Stimulated activated CD8-positive, alpha-beta memory T cell treated with anti-CD3 and anti-CD28 coated beads, Interleukin-15, amount 100 ng/mL, for 48 hours (primary cell): ENCODE measurements around the gene RPRD1B.
"Not testable (repeated sequence)": the region's sequence is repeated elsewhere in the genome, so short reads cannot be mapped to it uniquely, and the experiment has no call there.

Experiments
- DNase-seq, 2 donors: peaks; one replicate each; pipeline ENCODE4 v3.0.0-alpha.2; 2020; ENCODE audit warnings: low read depth in 2 of 2

The RPRD1B gene

DNA sequence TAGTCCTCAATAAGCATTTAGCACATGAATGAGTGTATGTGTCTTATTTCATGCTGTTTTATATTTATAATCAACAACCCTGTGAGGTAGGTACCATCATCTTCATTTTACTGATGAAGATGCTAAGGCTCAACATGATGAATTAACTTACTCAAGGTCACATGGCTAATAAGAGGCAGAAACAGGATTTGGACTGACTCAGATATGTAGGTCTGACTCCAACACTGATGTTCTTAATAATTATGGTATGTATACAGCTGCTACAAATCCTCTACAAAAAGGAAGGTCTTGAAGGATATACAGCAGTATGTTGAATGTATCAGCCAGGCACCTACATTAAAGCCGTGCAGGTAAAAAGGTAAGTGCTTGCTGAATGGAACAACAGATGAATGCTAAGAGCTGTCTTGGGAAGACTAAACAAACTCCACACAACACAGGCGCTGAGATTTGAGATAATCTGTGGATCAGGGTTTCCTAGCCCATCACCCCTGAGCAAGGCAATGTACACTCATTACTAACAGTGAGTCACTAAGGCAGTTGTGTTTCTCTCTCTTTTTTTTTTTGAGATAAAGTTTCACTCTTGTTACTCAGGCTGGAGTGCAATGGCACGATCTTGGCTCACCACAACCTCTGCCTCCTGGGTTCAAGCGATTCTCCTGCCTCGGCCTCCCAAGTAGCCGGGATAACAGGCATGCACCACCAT, 32.2 kb upstream of the RPRD1B start:
- DNase-seq: no peak

GRCh38 chr20:38001981-38002380, 31.6 kb upstream of the RPRD1B start:
- no peak for DNase-seq

- no peak for DNase-seq
These were observed 31.1 kb upstream of the RPRD1B start for GRCh38 chr20:38002422-38002821.

DNA sequence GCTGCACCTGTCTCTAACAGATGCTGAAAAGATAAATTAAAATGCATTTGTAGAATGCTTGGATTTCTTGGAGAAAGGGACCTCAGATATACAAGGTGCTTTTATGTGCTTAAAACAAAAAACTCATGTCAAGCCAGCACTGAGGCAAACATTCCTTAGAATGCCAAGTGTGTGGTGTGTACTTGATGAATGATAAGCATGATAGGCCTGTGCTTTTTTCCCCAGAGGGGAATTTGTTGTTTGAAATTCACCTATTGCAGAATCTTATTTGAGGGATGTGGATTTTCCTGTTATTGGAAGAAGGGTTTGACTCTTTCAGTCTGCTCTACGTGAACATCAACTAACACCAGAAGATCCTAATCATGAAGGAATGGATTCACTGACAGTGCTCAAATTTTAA, 29.1 kb upstream of the RPRD1B start:
- DNase-seq: no peak

DNA sequence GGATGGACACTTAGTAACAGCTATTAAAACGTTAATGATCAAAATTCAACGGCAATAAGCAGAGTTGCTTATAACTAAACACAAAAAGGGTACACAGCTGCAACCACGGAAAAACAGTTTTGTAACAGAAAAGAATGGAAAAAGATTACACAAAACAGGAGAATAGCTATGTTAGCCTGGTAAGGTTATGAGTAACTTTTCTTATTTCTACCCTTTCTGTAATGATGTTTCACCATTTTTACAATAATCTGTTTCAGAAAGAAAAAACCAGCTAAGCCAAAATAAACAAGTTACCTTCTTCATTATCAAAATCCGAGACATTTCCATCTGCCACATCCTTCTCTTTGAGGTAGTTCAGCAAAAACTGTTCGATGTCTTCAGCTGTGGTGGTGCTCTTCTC, 27.6 kb upstream of the RPRD1B start:
- no peak for DNase-seq

DNA sequence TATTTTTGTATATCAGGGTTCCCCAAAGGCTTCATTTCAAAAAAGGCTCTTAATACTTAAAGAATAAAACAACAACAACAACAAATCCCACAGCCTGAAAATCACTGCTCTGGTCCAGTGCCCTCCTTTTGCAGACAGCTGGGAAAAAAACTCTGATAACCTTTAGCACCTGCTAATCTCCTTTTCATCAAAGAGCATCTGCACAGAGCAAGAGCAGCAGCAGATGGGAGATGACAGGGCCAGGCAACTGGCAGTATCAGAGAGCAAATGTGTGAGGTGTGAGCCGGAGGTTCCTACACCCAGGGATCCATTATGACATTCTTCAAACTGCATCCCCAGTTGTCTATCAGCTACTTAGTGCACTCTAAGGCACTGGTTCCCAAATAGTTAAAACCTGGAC, 26.0 kb upstream of the RPRD1B start:
- no peak for DNase-seq

GRCh38 chr20:38008233-38008944, 25.2 kb upstream of the RPRD1B start:
- DNase-seq: no peak

- not testable (repeated sequence) for DNase-seq
These were observed 24.1 kb upstream of the RPRD1B start for GRCh38 chr20:38009416-38009815.

DNA sequence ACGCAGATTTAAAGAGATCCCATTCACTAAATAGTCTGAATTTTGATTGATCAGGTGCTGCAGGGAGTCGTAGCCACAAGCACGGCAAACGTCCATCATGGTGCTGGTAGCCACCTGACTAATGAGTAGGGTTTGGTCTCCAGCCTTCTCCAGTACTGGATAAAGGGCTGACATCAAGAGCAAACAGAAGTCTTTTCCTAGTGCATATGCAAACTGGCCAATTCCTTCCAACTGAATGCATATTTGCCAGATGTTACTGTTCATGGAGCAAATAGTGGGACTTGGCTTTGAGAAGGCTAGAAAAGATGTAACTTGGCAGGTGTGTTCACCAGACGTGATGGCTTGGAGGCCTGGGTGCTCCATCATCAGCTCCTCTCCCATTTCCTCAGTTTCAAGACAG, 21.9 kb upstream of the RPRD1B start:
- DNase-seq: no peak

DNA sequence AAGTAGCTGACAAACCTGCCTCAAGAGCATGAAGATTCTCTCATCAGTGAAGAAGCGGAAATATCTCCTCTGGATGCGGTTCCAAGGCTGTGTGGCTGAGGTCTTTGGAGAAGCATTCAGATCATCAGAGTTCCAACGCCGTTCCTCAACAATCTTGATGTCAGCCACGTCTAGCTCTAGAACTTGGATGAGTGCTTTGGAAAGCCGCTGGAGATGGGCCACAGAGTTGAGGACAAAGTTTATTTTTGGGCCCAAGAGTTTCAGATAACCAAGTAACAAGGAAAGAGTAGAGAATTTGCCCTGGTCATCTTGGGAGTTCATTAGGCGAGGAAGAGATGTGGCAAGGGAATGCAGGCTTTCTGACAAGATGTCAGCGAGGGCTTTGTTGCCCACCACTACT, 21.2 kb upstream of the RPRD1B start:
- DNase-seq: no peak

- DNase-seq: no peak
These were observed 19.7 kb upstream of the RPRD1B start for GRCh38 chr20:38013887-38014286.

DNA sequence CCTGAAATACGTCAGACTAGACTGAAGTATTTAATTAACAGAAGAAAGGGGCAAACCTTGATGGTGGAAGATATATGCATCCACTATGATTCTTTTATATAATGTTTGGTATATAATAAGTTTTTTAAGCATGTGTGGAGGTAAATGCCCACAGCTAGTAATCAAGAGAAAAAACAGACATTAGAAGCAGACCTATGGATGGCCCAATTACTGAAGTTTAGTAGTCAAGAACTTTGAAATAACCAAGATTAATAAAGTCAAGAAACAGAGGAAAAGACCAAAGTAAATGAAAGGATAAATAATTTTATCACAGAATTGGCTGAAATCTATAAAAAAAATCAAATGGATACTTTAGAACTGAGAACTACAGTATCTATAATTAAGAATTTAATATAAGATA, 15.6 kb upstream of the RPRD1B start:
- DNase-seq: no peak

- no peak for DNase-seq
These were observed 15.2 kb upstream of the RPRD1B start for GRCh38 chr20:38018385-38018784.

DNA sequence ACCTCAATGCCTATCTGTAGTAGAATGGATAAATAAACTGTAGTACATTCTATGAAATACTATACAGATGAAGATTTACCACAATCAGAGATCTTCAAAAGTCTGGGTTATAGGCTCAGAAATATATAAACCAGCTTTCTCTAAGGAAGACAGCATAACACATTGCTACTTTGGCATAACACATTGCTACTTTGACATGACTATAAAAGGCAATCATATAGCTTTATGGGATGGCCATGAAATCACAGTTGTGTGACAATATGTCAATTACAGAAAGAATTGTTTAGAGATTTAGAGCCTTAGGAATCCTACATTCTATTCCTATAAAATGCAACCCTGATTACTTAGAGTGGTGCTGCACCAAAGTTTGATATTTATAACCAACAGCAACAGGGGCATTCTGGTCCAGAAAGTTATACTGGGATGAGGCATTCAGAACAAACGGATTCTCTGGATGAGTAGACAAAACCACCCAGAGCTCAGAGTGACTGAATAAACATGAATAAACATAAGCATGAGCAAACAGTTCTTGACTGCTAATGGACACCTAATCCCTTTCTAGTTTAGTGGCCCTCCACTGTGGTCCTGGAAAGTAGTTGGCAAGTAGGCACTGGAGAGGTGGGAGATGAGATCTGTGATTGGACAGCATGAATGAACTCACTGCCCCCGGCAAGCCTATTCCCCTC, 12.3 kb upstream of the RPRD1B start:
- DNase-seq: no peak

DNA sequence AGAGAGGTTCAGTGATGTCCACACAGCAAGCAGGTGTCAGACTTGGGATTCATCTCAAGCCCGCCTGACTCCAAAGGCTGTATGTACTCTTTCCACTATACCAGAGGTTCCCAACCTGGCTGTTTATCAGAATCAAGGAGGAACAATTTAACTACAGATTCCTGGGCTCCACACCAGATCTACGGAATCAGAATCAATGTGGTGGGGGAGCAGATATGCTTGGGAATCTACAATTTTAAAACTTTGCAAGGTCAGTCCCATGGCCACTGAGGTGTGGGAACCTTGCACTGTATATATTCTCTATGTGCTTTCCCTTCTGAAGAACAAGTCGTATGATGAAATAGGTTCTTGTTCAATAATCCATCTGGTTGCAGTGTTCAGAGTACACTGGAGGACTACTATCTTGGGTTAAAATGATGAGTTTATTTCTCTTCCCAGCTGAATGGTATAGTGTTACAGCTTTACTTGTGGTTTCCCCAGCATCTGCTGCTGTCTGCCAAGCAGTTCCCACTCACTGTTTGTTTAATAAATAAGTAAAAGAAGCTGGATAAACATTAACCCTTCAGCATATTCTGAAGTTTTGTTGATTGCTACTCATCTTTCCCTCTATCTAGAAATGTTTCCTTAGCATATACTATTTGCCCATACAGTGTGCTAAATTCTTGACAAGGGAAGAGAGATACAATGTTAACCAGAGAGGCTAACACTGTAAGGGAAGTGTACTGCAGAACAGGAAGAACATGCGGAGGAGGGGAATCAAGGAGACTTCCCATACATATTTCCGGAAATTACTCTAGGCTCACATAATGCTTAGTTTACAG, 10.2 kb upstream of the RPRD1B start:
- DNase-seq: no peak

GRCh38 chr20:38024496-38024895, 9.1 kb upstream of the RPRD1B start:
- DNase-seq: no peak

DNA sequence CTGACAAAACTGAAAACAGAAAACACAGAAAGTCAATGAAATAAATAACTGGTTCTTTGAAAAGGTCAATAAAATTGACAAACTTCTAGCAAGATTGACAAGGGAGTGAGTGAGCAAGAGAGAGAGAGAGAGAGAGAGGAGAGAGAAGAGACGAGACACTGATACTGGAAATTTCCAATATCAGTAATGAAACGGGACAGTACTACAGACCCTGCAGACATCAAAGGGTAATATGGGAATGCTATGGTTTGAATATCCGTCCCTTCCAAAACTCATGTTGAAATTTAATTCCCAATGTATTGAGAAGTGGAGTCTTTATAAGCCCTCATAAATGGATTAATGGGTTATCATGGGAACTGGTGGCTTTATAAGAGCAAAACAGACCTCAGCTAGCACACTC, 4.1 kb upstream of the RPRD1B start:
- no peak for DNase-seq

GRCh38 chr20:38031957-38032356, 1.6 kb upstream of the RPRD1B start:
- no peak for DNase-seq

DNA sequence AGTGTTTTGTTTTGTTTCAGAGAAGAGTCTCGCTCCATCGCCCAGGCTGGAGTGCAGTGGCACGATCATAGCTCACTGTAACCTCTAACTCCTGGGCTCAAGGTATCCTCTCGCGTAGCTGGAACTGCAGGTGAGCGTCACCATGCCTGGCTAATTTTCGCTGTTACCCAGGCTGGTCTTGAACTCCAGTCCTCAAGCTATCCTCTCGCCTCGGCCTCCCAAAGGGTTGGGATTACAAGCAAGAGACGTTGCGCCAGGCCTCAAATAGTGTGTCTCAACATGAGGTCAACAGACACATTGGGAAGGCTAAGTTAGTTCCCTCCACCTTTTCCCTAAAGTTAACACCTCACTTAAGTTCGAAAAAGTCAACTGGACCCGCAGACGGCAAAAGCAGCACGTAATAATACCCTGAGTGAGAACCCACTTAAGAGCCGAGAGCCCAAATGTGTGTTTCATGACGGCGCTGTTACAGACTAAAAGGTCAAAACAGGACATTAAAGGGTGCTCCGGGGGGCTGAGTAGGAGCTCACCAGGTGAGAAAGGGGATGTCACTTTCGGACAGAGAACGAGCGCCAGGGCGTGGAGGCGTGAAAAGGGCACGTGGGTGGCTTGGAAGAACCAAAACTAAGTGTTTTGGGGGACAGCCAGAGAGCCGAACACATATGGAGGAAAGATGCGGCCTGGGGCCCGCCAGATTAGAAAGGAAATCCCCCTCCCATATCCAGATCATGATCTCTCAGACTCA, 789 bp upstream of the RPRD1B start:
- DNase-seq: peak; percentile 42 to 59

DNA sequence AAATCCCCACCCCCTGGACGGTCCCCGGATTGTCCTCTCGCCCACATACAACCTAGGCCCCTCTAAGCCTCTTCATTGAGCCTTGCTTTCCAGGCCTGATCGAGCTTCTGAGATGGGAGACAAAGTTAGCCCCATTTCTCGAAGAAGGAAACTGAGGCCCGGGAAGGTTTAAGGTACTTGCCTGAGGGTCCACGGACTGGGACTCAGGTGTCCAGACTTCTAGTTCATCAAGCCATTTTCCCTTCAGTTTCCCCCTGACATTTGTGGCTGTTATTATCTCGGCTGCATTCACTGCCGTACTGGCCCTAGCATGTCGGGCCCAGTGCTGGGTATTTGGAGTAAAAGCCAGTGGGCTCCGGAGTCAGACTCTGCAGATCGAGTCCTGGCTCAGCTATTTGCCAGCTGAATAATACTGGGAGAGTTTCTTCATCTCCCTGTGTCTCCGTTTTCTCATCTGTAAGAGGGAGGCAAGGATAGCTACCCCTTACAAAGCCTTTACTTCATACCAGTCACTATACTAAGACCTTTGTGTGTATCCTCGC, 633 bp downstream of the RPRD1B start:
- no peak for DNase-seq

DNA sequence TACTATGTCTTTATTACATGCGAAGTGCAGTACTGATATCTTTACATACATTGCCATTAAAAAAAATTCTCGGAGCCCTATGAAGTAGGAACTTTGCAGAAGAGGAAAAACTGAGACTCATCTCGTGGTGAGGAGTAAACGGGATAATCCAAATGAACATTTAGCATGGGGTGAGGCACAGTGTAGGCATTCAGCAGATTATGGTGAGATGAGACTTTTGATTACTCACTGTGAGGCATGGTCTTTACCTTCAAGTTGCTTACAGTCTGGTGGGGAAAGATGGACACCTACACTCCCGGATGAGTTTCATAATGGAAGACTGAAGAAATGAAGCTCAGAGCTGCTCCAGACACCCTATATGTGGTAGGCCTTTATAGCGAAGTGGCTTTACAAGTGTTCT, 1.4 kb downstream of the RPRD1B start:
- DNase-seq: no peak
